OCI-LY7 (cell line): ENCODE results near the gene NCKAP5L. TPM values are rescaled to one million over a fixed set of nuclear protein-coding genes. Genes with fewer than 3 reads are reported as not detected.

Experiments used
- BruUV-seq: library from RNA; stranded (reverse); fragments of 400-500 nt; replicated peaks from 2 replicates; lab custom pipeline; 2021; lab: Mats Ljungman, UMichigan
- CTCF ChIA-PET: fragments of 300-600 bp; sonication (Branson Sonifier 250); formaldehyde crosslinking; loops from one replicate; lab custom pipeline; 2022; ENCODE audit warnings: antibody characterized with exemption; ENCODE audit not compliant: unreplicated experiment; lab: Charles Lee
- POLR2A ChIA-PET: fragments of 300-600 bp; sonication (Branson Sonifier 250); formaldehyde crosslinking; loops from one replicate; lab custom pipeline; 2022; ENCODE audit warnings: antibody characterized with exemption; lab: Charles Lee
- DNase-seq: peaks from one replicate; pipeline ENCODE4 v3.0.0-alpha.2; 2015; ENCODE audit warnings: low spot score
- H2AFZ ChIP-seq: fragments of 200-600 bp; sonication (generic), shearing (Covaris generic); 2 replicates; pipeline ENCODE4 v1.6.1; 2014; ENCODE audit warnings: mild to moderate bottlenecking, antibody characterized with exemption, low read length, moderate library complexity
- H3K27ac ChIP-seq: fragments of 200-600 bp; sonication (generic); 2 replicates; pipeline ENCODE4 v1.5.1; 2014; ENCODE audit warnings: mixed run types, low read depth, mild to moderate bottlenecking, moderate library complexity, low read length, inconsistent platforms; ENCODE audit not compliant: poor library complexity, severe bottlenecking
- H3K36me3 ChIP-seq: fragments of 200-600 bp; sonication (generic); 2 replicates; pipeline ENCODE4 v1.6.1; 2014; ENCODE audit warnings: mild to moderate bottlenecking, antibody characterized with exemption, low read length, moderate library complexity, mixed read lengths; ENCODE audit not compliant: insufficient read depth
- H3K4me1 ChIP-seq: fragments of 200-600 bp; sonication (generic); 2 replicates; pipeline ENCODE4 v1.5.1; 2014; ENCODE audit warnings: mild to moderate bottlenecking, low read length; ENCODE audit not compliant: insufficient read depth, poor library complexity, severe bottlenecking
- H3K4me2 ChIP-seq: fragments of 200-600 bp; sonication (generic); 2 replicates; pipeline ENCODE4 v1.6.1; 2014; ENCODE audit warnings: mild to moderate bottlenecking, low read length
- H3K4me3 ChIP-seq: fragments of 200-600 bp; sonication (generic); 2 replicates; pipeline ENCODE4 v1.5.1; 2014; ENCODE audit warnings: mild to moderate bottlenecking, low read depth, low read length; ENCODE audit not compliant: poor library complexity, severe bottlenecking
- H3K79me2 ChIP-seq: fragments of 200-600 bp; sonication (generic); 2 replicates; pipeline ENCODE4 v1.6.1; 2016; ENCODE audit warnings: low read depth, mild to moderate bottlenecking, low read length, moderate library complexity, mixed read lengths; ENCODE audit not compliant: insufficient read depth
- H3K9me2 ChIP-seq: fragments of 200-600 bp; sonication (generic); 2 replicates; pipeline ENCODE4 v1.6.1; 2016; ENCODE audit warnings: mild to moderate bottlenecking, low read length, mixed read lengths; ENCODE audit not compliant: insufficient read depth
- H3K9me3 ChIP-seq: fragments of 200-600 bp; sonication (generic); 2 replicates; pipeline ENCODE4 v1.6.1; 2014; ENCODE audit warnings: mild to moderate bottlenecking, mixed run types, low read length, mixed read lengths
- H4K20me1 ChIP-seq: fragments of 200-600 bp; sonication (generic); 2 replicates; pipeline ENCODE4 v1.6.1; 2014; ENCODE audit warnings: mild to moderate bottlenecking, antibody characterized with exemption, low read length, moderate library complexity, mixed read lengths; ENCODE audit not compliant: insufficient read depth
- EZH2phosphoT487 ChIP-seq: fragments of 200-600 bp; sonication (generic); IDR thresholded peaks from 2 replicates; pipeline ENCODE4 v1.6.1; 2018; ENCODE audit warnings: low read depth, borderline replicate concordance, mild to moderate bottlenecking, mixed run types, antibody characterized with exemption, low read length, moderate library complexity, mixed read lengths
- intact Hi-C: fragments of 100-400 bp; cut with micrococcal nuclease; formaldehyde crosslinking; loops from one replicate; pipeline ENCODE4 v1.10.0; 2022; ENCODE audit not compliant: unreplicated experiment
- total RNA-seq, 2 experiments: library from RNA; depleted of rRNA in 1 of 2; stranded (reverse); fragments of >200 nt in 1 of 2; shearing (Covaris generic) in 1 of 2; gene quantifications; 2 replicates each; pipeline ENCODE4 v1.2.3, GENCODE V29; 2014 to 2022
- TF ChIP-seq, protein P1 (sequence below): fragments of 200-600 bp; sonication (generic); conservative IDR thresholded peaks from 2 replicates; pipeline ENCODE4 v1.5.1; 2014; ENCODE audit warnings: mild to moderate bottlenecking, antibody characterized with exemption, low read length, moderate library complexity, mixed read lengths

Gene NCKAP5L
- total RNA-seq, 2 experiments from 2014 or later = 4.6 to 12.2 TPM

DNA sequence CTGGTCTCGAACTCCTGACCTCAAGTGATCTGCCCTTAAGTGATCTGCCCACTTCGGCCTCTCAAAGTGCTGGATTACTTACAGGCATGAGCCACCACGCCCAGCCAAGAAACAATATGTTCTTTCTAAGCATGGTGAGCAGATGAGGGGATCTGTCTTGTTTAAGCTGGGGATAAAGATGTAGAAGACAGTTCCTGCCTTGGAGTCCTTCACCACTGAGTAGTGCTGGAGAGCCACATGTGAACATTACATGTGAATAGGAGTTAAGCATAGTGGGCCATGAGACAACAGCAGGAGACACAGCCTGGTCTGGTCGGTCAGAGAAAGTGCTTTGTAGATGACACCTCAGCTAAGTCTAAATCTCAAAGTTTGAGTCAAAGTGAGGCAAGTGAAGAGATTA lies 60.9 kb downstream of the NCKAP5L start:
- ChIA-PET POLR2A (interaction anchor here (0.7 kb wide), 4 partner anchors 15 to 272 kb away, joined by 3 to 4 read pairs (median 3); no protein-coding TSS in a partner anchor), CTCF (no interaction called here)
- Histone ChIP-seq H2AFZ (no peak overlapping the region), H3K9me2 (no peaks in the 10 kb centered on the region), H3K4me3 (no peak overlapping the region), H3K36me3 (peaks cover 34% of the 10 kb centered on the region), H3K9me3 (no peaks in the 10 kb centered on the region), H3K4me2 (no peak overlapping the region), H3K79me2 (no peaks in the 10 kb centered on the region), H3K4me1 (peaks cover 11% of the 10 kb centered on the region), H4K20me1 (no peaks in the 10 kb centered on the region), H3K27ac (no peak overlapping the region)
- DNase-seq = no peak
- no TSS peak for BruUV-seq
- intact Hi-C loops = no loop called here
- TF ChIP-seq, protein P1, sequence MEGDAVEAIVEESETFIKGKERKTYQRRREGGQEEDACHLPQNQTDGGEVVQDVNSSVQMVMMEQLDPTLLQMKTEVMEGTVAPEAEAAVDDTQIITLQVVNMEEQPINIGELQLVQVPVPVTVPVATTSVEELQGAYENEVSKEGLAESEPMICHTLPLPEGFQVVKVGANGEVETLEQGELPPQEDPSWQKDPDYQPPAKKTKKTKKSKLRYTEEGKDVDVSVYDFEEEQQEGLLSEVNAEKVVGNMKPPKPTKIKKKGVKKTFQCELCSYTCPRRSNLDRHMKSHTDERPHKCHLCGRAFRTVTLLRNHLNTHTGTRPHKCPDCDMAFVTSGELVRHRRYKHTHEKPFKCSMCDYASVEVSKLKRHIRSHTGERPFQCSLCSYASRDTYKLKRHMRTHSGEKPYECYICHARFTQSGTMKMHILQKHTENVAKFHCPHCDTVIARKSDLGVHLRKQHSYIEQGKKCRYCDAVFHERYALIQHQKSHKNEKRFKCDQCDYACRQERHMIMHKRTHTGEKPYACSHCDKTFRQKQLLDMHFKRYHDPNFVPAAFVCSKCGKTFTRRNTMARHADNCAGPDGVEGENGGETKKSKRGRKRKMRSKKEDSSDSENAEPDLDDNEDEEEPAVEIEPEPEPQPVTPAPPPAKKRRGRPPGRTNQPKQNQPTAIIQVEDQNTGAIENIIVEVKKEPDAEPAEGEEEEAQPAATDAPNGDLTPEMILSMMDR = no peak
- TF ChIP-seq EZH2phosphoT487 = no peak

GRCh38 chr12:49766115-49766455 lies 62.1 kb downstream of the NCKAP5L start:
- H3K4me1 ChIP-seq = peaks cover 13% of the 10 kb centered on the region
- BruUV-seq = no TSS peak
- CTCF ChIA-PET = no interaction called here

GRCh38 chr12:49764126-49764525 lies 64.1 kb downstream of the NCKAP5L start:
- no peaks in the 10 kb centered on the region for H3K79me2 ChIP-seq
- no peaks in the 10 kb centered on the region for H3K9me2 ChIP-seq
- no peaks in the 10 kb centered on the region for H4K20me1 ChIP-seq
- peaks cover 13% of the 10 kb centered on the region for H3K4me1 ChIP-seq
- no peaks in the 10 kb centered on the region for H3K9me3 ChIP-seq
- CTCF ChIA-PET = interaction anchor here (0.5 kb wide), 1 partner anchor 347 kb away, joined by 5 read pairs; no protein-coding TSS in a partner anchor
- no peak for DNase-seq
- TF ChIP-seq, protein P1 = no peak
- TF ChIP-seq EZH2phosphoT487 = no peak
- H2AFZ ChIP-seq = no peak overlapping the region
- intact Hi-C loops = no loop called here
- peaks cover 65% of the 10 kb centered on the region for H3K36me3 ChIP-seq
- POLR2A ChIA-PET = interaction anchor here (0.6 kb wide), 1 partner anchor 379 kb away, joined by 3 read pairs; no protein-coding TSS in a partner anchor
- no peak overlapping the region for H3K27ac ChIP-seq
- no peak overlapping the region for H3K4me2 ChIP-seq
- no peak overlapping the region for H3K4me3 ChIP-seq
- BruUV-seq = no TSS peak

More at GRCh38 chr12:49766115-49766455, 62.1 kb downstream of the NCKAP5L start:
- TF ChIP-seq, protein P1 = no peak
- TF ChIP-seq EZH2phosphoT487 = no peak
- no peaks in the 10 kb centered on the region for H3K9me3 ChIP-seq
- no peaks in the 10 kb centered on the region for H3K79me2 ChIP-seq
- H4K20me1 ChIP-seq = no peaks in the 10 kb centered on the region
- peaks cover 46% of the 10 kb centered on the region for H3K36me3 ChIP-seq
- no peak overlapping the region for H3K27ac ChIP-seq
- intact Hi-C loops = no loop called here
- H3K4me3 ChIP-seq = no peak overlapping the region
- H2AFZ ChIP-seq = no peak overlapping the region
- no peaks in the 10 kb centered on the region for H3K9me2 ChIP-seq
- DNase-seq = no peak
- no peak overlapping the region for H3K4me2 ChIP-seq
- POLR2A ChIA-PET = no interaction called here
